ENCODE results near the gene ZNF608. TPM values are rescaled to one million over a fixed set of nuclear protein-coding genes. Genes with fewer than 3 reads are reported as not detected.

ZNF608 gene
- total and polyA plus RNA-seq, 5 donors from 2014 or later, result 0.30 TPM; not detected in 4

DNA sequence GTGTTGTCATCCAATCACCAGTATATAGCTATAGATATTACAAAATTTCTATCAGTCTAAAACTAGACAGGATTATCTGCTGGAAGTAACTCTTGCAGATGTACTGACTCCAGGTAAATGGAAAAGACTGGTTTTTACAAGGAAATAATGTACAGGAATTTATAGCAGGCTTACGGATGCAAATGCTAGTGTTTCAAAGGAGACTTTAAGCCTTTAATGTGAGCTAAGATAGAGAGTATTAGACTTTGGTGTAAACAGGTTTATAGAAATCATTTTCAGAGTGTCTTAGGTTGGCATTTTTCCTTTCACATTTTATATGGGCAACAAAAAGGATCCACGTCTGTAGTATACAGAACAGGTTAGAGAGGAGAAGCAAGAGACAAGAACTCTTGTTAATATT is 16.1 kb downstream of the ZNF608 start:
- H3K4me3 ChIP-seq (ENCODE audit: low read depth, low read length), result no peak overlapping the region
- no peaks in the 10 kb centered on the region for H3K9me3 ChIP-seq (ENCODE audit: control insufficient read depth in 2 of 2, low read length in 2 of 2)
- H3K27me3 ChIP-seq (ENCODE audit: control insufficient read depth, insufficient read depth, low read length), result no peaks in the 10 kb centered on the region
- no peak overlapping the region for H3K27ac Mint-ChIP-seq
- H3K36me3 Mint-ChIP-seq, result no peaks in the 10 kb centered on the region
- peaks cover 2% of the 10 kb centered on the region for H3K27me3 Mint-ChIP-seq
- ATAC-seq (ENCODE audit: low read depth in 2 of 2), result no peak
- H3K4me1 ChIP-seq (ENCODE audit: control insufficient read depth, insufficient read depth, low read length, poor library complexity, severe bottlenecking), result no peaks in the 10 kb centered on the region
- H3K9me3 Mint-ChIP-seq, result peaks cover 0 to 9% (median 1%) of the 10 kb centered on the region in 7 donors
- H3K36me3 ChIP-seq (ENCODE audit: control insufficient read depth, insufficient read depth, low read length), result no peaks in the 10 kb centered on the region
- no peak for DNase-seq
- no peak overlapping the region for H3K4me3 Mint-ChIP-seq
- H3K4me1 Mint-ChIP-seq, result peaks cover 0 to 4% (median 0%) of the 10 kb centered on the region in 4 donors
- H3K27ac ChIP-seq (ENCODE audit: insufficient read depth, low read length, poor library complexity, severe bottlenecking), result no peak overlapping the region

DNA sequence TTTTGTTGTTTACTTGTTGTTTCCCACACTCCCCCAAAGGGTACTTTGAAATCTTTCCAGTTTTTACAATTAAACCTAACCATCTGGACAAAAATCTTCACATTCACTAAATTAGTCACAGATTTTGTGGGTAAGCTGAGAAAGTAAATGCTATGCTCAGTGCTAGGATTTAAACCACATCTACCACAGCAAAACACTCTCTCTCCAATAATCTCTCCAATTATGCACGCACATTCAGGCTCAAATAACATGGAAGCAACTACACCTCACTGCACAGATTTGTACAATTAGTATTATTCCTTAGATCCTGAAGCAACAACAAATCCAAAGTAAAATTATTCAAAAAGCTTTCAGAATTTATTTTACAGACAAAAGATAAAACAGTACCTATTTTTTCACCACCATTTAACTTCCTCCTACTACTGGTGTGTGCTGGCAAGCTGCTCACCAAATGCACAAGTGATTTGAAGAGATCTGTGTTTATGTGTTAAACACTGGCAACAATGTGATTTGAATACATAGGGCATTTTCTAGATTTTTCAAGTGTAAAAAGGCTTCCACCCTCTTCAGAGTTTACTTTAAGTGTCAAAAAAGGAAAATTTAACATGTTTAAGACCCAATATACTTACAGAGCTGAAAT is 16.6 kb downstream of the ZNF608 start:
- no peak overlapping the region for H3K4me3 Mint-ChIP-seq
- H3K4me1 Mint-ChIP-seq, result peaks cover 0 to 4% (median 0%) of the 10 kb centered on the region in 4 donors
- H3K9me3 Mint-ChIP-seq, result peaks cover 0 to 11% (median 2%) of the 10 kb centered on the region in 7 donors
- Histone ChIP-seq H3K27me3 (ENCODE audit: control insufficient read depth, insufficient read depth, low read length) (no peaks in the 10 kb centered on the region), H3K4me1 (ENCODE audit: control insufficient read depth, insufficient read depth, low read length, poor library complexity, severe bottlenecking) (no peaks in the 10 kb centered on the region), H3K36me3 (ENCODE audit: control insufficient read depth, insufficient read depth, low read length) (no peaks in the 10 kb centered on the region), H3K27ac (ENCODE audit: insufficient read depth, low read length, poor library complexity, severe bottlenecking) (no peak overlapping the region), H3K4me3 (ENCODE audit: low read depth, low read length) (no peak overlapping the region), H3K9me3 (ENCODE audit: control insufficient read depth in 2 of 2, low read length in 2 of 2) (no peaks in the 10 kb centered on the region)
- no peak for ATAC-seq (ENCODE audit: low read depth in 2 of 2)
- no peaks in the 10 kb centered on the region for H3K36me3 Mint-ChIP-seq
- H3K27me3 Mint-ChIP-seq, result no peaks in the 10 kb centered on the region
- DNase-seq, result no peak
- no peak overlapping the region for H3K27ac Mint-ChIP-seq

DNA sequence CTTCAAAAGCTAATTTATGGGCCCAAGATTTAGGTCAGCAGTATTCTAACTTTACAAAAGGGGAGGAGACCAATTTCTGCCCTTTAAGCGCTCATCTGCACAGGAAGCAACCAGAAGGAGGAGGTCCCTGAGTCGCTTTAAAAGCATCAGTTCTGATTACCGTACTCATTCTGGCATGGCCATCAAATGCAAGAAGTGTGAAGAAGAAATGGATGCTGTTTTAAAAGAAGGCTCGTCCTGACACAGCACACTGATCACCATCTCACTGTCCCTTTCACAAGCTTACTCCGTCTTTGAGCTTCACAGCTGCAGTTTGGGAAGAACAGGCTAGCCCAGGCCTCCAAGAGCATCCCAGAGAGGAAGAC is 17.5 kb downstream of the ZNF608 start:
- no peak overlapping the region for H3K4me3 Mint-ChIP-seq

GRCh38 chr5:124728331-124728967 is 18.0 kb downstream of the ZNF608 start:
- H3K27ac ChIP-seq (ENCODE audit: insufficient read depth, low read length, poor library complexity, severe bottlenecking), result no peak overlapping the region
- peaks cover 0 to 4% (median 0%) of the 10 kb centered on the region in 4 donors for H3K4me1 Mint-ChIP-seq
- DNase-seq, result no peak
- H3K36me3 Mint-ChIP-seq, result no peaks in the 10 kb centered on the region
- no peak overlapping the region for H3K27ac Mint-ChIP-seq
- H3K4me3 ChIP-seq (ENCODE audit: low read depth, low read length), result no peak overlapping the region
- no peak for ATAC-seq (ENCODE audit: low read depth in 2 of 2)
- H3K9me3 ChIP-seq (ENCODE audit: control insufficient read depth in 2 of 2, low read length in 2 of 2), result no peaks in the 10 kb centered on the region
- no peak overlapping the region for H3K4me3 Mint-ChIP-seq
- no peaks in the 10 kb centered on the region for H3K4me1 ChIP-seq (ENCODE audit: control insufficient read depth, insufficient read depth, low read length, poor library complexity, severe bottlenecking)
- peaks cover 0 to 11% (median 2%) of the 10 kb centered on the region in 7 donors for H3K9me3 Mint-ChIP-seq
- H3K27me3 Mint-ChIP-seq, result no peaks in the 10 kb centered on the region
- no peaks in the 10 kb centered on the region for H3K36me3 ChIP-seq (ENCODE audit: control insufficient read depth, insufficient read depth, low read length)
- no peaks in the 10 kb centered on the region for H3K27me3 ChIP-seq (ENCODE audit: control insufficient read depth, insufficient read depth, low read length)

More for the DNA sequence above, 17.5 kb downstream of the ZNF608 start:
- ATAC-seq (ENCODE audit: low read depth in 2 of 2), result no peak
- Mint-ChIP-seq H3K27me3 (no peaks in the 10 kb centered on the region), H3K9me3 (peaks cover 0 to 11% (median 2%) of the 10 kb centered on the region in 7 donors), H3K36me3 (no peaks in the 10 kb centered on the region), H3K4me1 (peaks cover 0 to 4% (median 0%) of the 10 kb centered on the region in 4 donors), H3K27ac (no peak overlapping the region)
- H3K27me3 ChIP-seq (ENCODE audit: control insufficient read depth, insufficient read depth, low read length), result no peaks in the 10 kb centered on the region
- H3K9me3 ChIP-seq (ENCODE audit: control insufficient read depth in 2 of 2, low read length in 2 of 2), result no peaks in the 10 kb centered on the region
- H3K36me3 ChIP-seq (ENCODE audit: control insufficient read depth, insufficient read depth, low read length), result no peaks in the 10 kb centered on the region
- H3K4me3 ChIP-seq (ENCODE audit: low read depth, low read length), result no peak overlapping the region
- no peak overlapping the region for H3K27ac ChIP-seq (ENCODE audit: insufficient read depth, low read length, poor library complexity, severe bottlenecking)
- H3K4me1 ChIP-seq (ENCODE audit: control insufficient read depth, insufficient read depth, low read length, poor library complexity, severe bottlenecking), result no peaks in the 10 kb centered on the region
- DNase-seq, result no peak

GRCh38 chr5:124726631-124727362 is 19.6 kb downstream of the ZNF608 start:
- Histone ChIP-seq H3K4me3 (ENCODE audit: low read depth, low read length) (no peak overlapping the region), H3K27ac (ENCODE audit: insufficient read depth, low read length, poor library complexity, severe bottlenecking) (no peak overlapping the region), H3K27me3 (ENCODE audit: control insufficient read depth, insufficient read depth, low read length) (no peaks in the 10 kb centered on the region), H3K36me3 (ENCODE audit: control insufficient read depth, insufficient read depth, low read length) (no peaks in the 10 kb centered on the region), H3K4me1 (ENCODE audit: control insufficient read depth, insufficient read depth, low read length, poor library complexity, severe bottlenecking) (no peaks in the 10 kb centered on the region), H3K9me3 (ENCODE audit: control insufficient read depth in 2 of 2, low read length in 2 of 2) (no peaks in the 10 kb centered on the region)
- H3K36me3 Mint-ChIP-seq, result no peaks in the 10 kb centered on the region
- DNase-seq, result no peak
- H3K4me3 Mint-ChIP-seq, result no peak overlapping the region
- H3K27ac Mint-ChIP-seq, result no peak overlapping the region
- H3K27me3 Mint-ChIP-seq, result no peaks in the 10 kb centered on the region
- peaks cover 0 to 4% (median 0%) of the 10 kb centered on the region in 4 donors for H3K4me1 Mint-ChIP-seq
- H3K9me3 Mint-ChIP-seq, result peaks cover 0 to 9% (median 0%) of the 10 kb centered on the region in 7 donors
- ATAC-seq (ENCODE audit: low read depth in 2 of 2), result no peak

- Mint-ChIP-seq H3K4me3 (no peak overlapping the region), H3K4me1 (peaks cover 0 to 4% (median 0%) of the 10 kb centered on the region in 4 donors), H3K27ac (no peak overlapping the region), H3K9me3 (peaks cover 0 to 9% (median 0%) of the 10 kb centered on the region in 7 donors), H3K27me3 (no peaks in the 10 kb centered on the region), H3K36me3 (no peaks in the 10 kb centered on the region)
- Histone ChIP-seq H3K4me3 (ENCODE audit: low read depth, low read length) (no peak overlapping the region), H3K27me3 (ENCODE audit: control insufficient read depth, insufficient read depth, low read length) (no peaks in the 10 kb centered on the region), H3K9me3 (ENCODE audit: control insufficient read depth in 2 of 2, low read length in 2 of 2) (no peaks in the 10 kb centered on the region), H3K4me1 (ENCODE audit: control insufficient read depth, insufficient read depth, low read length, poor library complexity, severe bottlenecking) (no peaks in the 10 kb centered on the region), H3K36me3 (ENCODE audit: control insufficient read depth, insufficient read depth, low read length) (no peaks in the 10 kb centered on the region), H3K27ac (ENCODE audit: insufficient read depth, low read length, poor library complexity, severe bottlenecking) (no peak overlapping the region)
- ATAC-seq (ENCODE audit: low read depth in 2 of 2) (no peak), DNase-seq (no peak)
Measured at GRCh38 chr5:124725622-124726258, 20.7 kb downstream of the ZNF608 start.

- Histone ChIP-seq H3K27me3 (ENCODE audit: control insufficient read depth, insufficient read depth, low read length) (no peaks in the 10 kb centered on the region), H3K4me3 (ENCODE audit: low read depth, low read length) (no peak overlapping the region), H3K27ac (ENCODE audit: insufficient read depth, low read length, poor library complexity, severe bottlenecking) (no peak overlapping the region), H3K9me3 (ENCODE audit: control insufficient read depth in 2 of 2, low read length in 2 of 2) (no peaks in the 10 kb centered on the region), H3K4me1 (ENCODE audit: control insufficient read depth, insufficient read depth, low read length, poor library complexity, severe bottlenecking) (no peaks in the 10 kb centered on the region), H3K36me3 (ENCODE audit: control insufficient read depth, insufficient read depth, low read length) (no peaks in the 10 kb centered on the region)
- Mint-ChIP-seq H3K4me3 (no peak overlapping the region), H3K4me1 (peaks cover 0 to 4% (median 0%) of the 10 kb centered on the region in 4 donors), H3K27ac (no peak overlapping the region), H3K36me3 (no peaks in the 10 kb centered on the region), H3K9me3 (peaks cover 0 to 6% (median 2%) of the 10 kb centered on the region in 7 donors), H3K27me3 (no peaks in the 10 kb centered on the region)
- ATAC-seq (ENCODE audit: low read depth in 2 of 2) (no peak), DNase-seq (no peak)
Measured at GRCh38 chr5:124725040-124725434, 21.4 kb downstream of the ZNF608 start.
